Measurements from ENCODE around the gene CGREF1. TPM values are rescaled to one million over a fixed set of nuclear protein-coding genes. Genes with fewer than 3 reads are reported as not detected.

CGREF1 gene
- polyA plus RNA-seq, 12 donors, result 0.62 to 4.6 (median 1.8) TPM; not detected in 2

Other genes with a start within 250 kb of the CGREF1 start
- 100 to 1,000 TPM in 1 of 12 donors, 10 to 100 TPM in 11; 18.0 to 332 (median 26.6) TPM for gene MAPRE3, start 148.5 kb downstream of the CGREF1 start, polyA plus RNA-seq (ENCODE audit: insufficient read length in 12 of 12)
- gene TMEM214, start 86.2 kb downstream of the CGREF1 start, polyA plus RNA-seq (ENCODE audit: insufficient read length in 12 of 12), result 10 to 100 TPM in 11 of 12 donors, not detected in 1; 48.5 to 80.4 (median 65.7) TPM
- 10 to 100 TPM in 11 of 12 donors, not detected in 1; 17.0 to 62.7 (median 20.1) TPM for gene AGBL5, start 67.5 kb downstream of the CGREF1 start, polyA plus RNA-seq (ENCODE audit: insufficient read length in 12 of 12)
- 100 to 1,000 TPM in 11 of 12 donors, not detected in 1; 209 to 311 (median 238) TPM for gene OST4, start 47.5 kb downstream of the CGREF1 start, polyA plus RNA-seq (ENCODE audit: insufficient read length in 12 of 12)
- gene EMILIN1, start 40.5 kb downstream of the CGREF1 start, polyA plus RNA-seq (ENCODE audit: insufficient read length in 12 of 12), result 100 to 1,000 TPM in 1 of 12 donors, 10 to 100 TPM in 10, not detected in 1; 39.9 to 107 (median 64.1) TPM
- 1 to 10 TPM in 11 of 12 donors, not detected in 1; 1.1 to 7.6 (median 2.1) TPM for gene KHK, start 32.4 kb downstream of the CGREF1 start, polyA plus RNA-seq (ENCODE audit: insufficient read length in 12 of 12)
- gene ABHD1, start 4.7 kb upstream of the CGREF1 start, polyA plus RNA-seq (ENCODE audit: insufficient read length in 12 of 12), result under 1 TPM in 10 of 12 donors, not detected in 2; 0.12 to 0.70 (median 0.34) TPM
- gene PREB, start 15.5 kb upstream of the CGREF1 start, polyA plus RNA-seq (ENCODE audit: insufficient read length in 12 of 12), result 10 to 100 TPM in 11 of 12 donors, not detected in 1; 24.1 to 39.8 (median 33.6) TPM
- gene PRR30, start 20.3 kb upstream of the CGREF1 start, polyA plus RNA-seq (ENCODE audit: insufficient read length in 12 of 12), result not detected
- gene TCF23, start 29.9 kb upstream of the CGREF1 start, polyA plus RNA-seq (ENCODE audit: insufficient read length in 12 of 12), result under 1 TPM in 10 of 12 donors, not detected in 2; 0.18 to 0.44 (median 0.30) TPM
- 100 to 1,000 TPM in 5 of 12 donors, 10 to 100 TPM in 6, not detected in 1; 85.6 to 115 (median 98.3) TPM for gene ATRAID, start 92.9 kb upstream of the CGREF1 start, polyA plus RNA-seq (ENCODE audit: insufficient read length in 12 of 12)
- 10 to 100 TPM in 11 of 12 donors, not detected in 1; 11.1 to 25.1 (median 17.6) TPM for gene SLC5A6, start 93.1 kb upstream of the CGREF1 start, polyA plus RNA-seq (ENCODE audit: insufficient read length in 12 of 12)
- 10 to 100 TPM in 11 of 12 donors, not detected in 1; 18.7 to 45.3 (median 24.5) TPM for gene CAD, start 98.2 kb upstream of the CGREF1 start, polyA plus RNA-seq (ENCODE audit: insufficient read length in 12 of 12)
- gene SLC30A3, start 143.9 kb upstream of the CGREF1 start, polyA plus RNA-seq (ENCODE audit: insufficient read length in 12 of 12), result 1 to 10 TPM in 3 of 12 donors, under 1 TPM in 7, not detected in 2; 0.18 to 2.2 (median 0.81) TPM
- under 1 TPM in 7 of 12 donors, not detected in 5; 0.14 to 0.74 (median 0.28) TPM for gene DNAJC5G, start 156.3 kb upstream of the CGREF1 start, polyA plus RNA-seq (ENCODE audit: insufficient read length in 12 of 12)
- gene TRIM54, start 163.3 kb upstream of the CGREF1 start, polyA plus RNA-seq (ENCODE audit: insufficient read length in 12 of 12), result 100 to 1,000 TPM in 4 of 12 donors, 10 to 100 TPM in 7, not detected in 1; 34.2 to 125 (median 94.4) TPM
- 1 to 10 TPM in 7 of 12 donors, under 1 TPM in 3, not detected in 2; 0.59 to 2.1 (median 1.4) TPM for gene UCN, start 189.3 kb upstream of the CGREF1 start, polyA plus RNA-seq (ENCODE audit: insufficient read length in 12 of 12)
- 10 to 100 TPM in 11 of 12 donors, not detected in 1; 37.8 to 89.1 (median 51.3) TPM for gene MPV17, start 204.0 kb upstream of the CGREF1 start, polyA plus RNA-seq (ENCODE audit: insufficient read length in 12 of 12)
- gene GTF3C2, start 237.6 kb upstream of the CGREF1 start, polyA plus RNA-seq (ENCODE audit: insufficient read length in 12 of 12), result 10 to 100 TPM in 11 of 12 donors, not detected in 1; 24.0 to 46.5 (median 31.3) TPM

Measured in muscle of arm (tissue), 12 donors.